Karpas-422 (cell line): Measurements from ENCODE around the gene CCDC106. TPM values are rescaled to one million over a fixed set of nuclear protein-coding genes. Genes with fewer than 3 reads are reported as not detected.

Experiments
- DNase-seq: peaks from one replicate; pipeline ENCODE4 v3.0.0-alpha.2; 2015
- H2AFZ ChIP-seq: fragments of 200-600 bp; sonication (generic); 2 replicates; pipeline ENCODE4 v1.6.1; 2014; ENCODE audit warnings: antibody characterized with exemption, low read length, mixed read lengths
- H3K27ac ChIP-seq: fragments of 200-600 bp; sonication (generic); 2 replicates; pipeline ENCODE4 v1.5.1; 2014; ENCODE audit warnings: mild to moderate bottlenecking, low read length, moderate library complexity
- H3K27me3 ChIP-seq: fragments of 200-600 bp; sonication (generic); 2 replicates; pipeline ENCODE4 v1.6.1; 2014; ENCODE audit warnings: low read length, mixed read lengths
- H3K36me3 ChIP-seq: fragments of 200-600 bp; sonication (generic); 2 replicates; pipeline ENCODE4 v1.6.1; 2014; ENCODE audit warnings: low read length, mixed read lengths; ENCODE audit not compliant: insufficient read depth
- H3K4me1 ChIP-seq: fragments of 200-600 bp; sonication (generic); 2 replicates; pipeline ENCODE4 v1.6.1; 2014; ENCODE audit warnings: mild to moderate bottlenecking, low read length, mixed read lengths
- H3K4me2 ChIP-seq: fragments of 200-600 bp; sonication (generic); 2 replicates; pipeline ENCODE4 v1.6.1; 2014; ENCODE audit warnings: low read length, low read depth, mild to moderate bottlenecking; ENCODE audit not compliant: poor library complexity, severe bottlenecking
- H3K4me3 ChIP-seq: fragments of 200-600 bp; sonication (generic); 2 replicates; pipeline ENCODE4 v1.5.1; 2014; ENCODE audit warnings: mild to moderate bottlenecking, antibody characterized with exemption, low read length, mixed read lengths
- H3K79me2 ChIP-seq: fragments of 200-600 bp; sonication (generic); 2 replicates; pipeline ENCODE4 v1.6.1; 2014; ENCODE audit warnings: mild to moderate bottlenecking, low read length, mixed read lengths
- H3K9ac ChIP-seq: fragments of 200-600 bp; sonication (generic); 2 replicates; pipeline ENCODE4 v1.6.0; 2014; ENCODE audit warnings: low read length
- H3K9me2 ChIP-seq: fragments of 200-600 bp; sonication (generic), shearing (Covaris generic); replicated peaks from 2 replicates; pipeline ENCODE4 v1.6.0; 2014; ENCODE audit warnings: mild to moderate bottlenecking, low read length, moderate library complexity; ENCODE audit not compliant: insufficient read depth
- H3K9me3 ChIP-seq: fragments of 300-700, 200-600 bp; sonication (generic); 2 replicates; pipeline ENCODE4 v1.6.1; 2014; ENCODE audit warnings: low read length, mixed read lengths
- H4K20me1 ChIP-seq: fragments of 200-600 bp; sonication (generic); 2 replicates; pipeline ENCODE4 v1.6.1; 2014; ENCODE audit warnings: mild to moderate bottlenecking, antibody characterized with exemption, low read length, low read depth; ENCODE audit not compliant: insufficient read depth
- total RNA-seq: library from RNA; depleted of rRNA; stranded (reverse); fragments of >200 nt; shearing (Covaris generic); gene quantifications from 2 replicates; pipeline ENCODE4 v1.2.3, GENCODE V29; 2014; ENCODE audit warnings: low replicate concordance

The CCDC106 gene
- total RNA-seq, 1 experiment from 2014 or later: 26.2 TPM

DNA sequence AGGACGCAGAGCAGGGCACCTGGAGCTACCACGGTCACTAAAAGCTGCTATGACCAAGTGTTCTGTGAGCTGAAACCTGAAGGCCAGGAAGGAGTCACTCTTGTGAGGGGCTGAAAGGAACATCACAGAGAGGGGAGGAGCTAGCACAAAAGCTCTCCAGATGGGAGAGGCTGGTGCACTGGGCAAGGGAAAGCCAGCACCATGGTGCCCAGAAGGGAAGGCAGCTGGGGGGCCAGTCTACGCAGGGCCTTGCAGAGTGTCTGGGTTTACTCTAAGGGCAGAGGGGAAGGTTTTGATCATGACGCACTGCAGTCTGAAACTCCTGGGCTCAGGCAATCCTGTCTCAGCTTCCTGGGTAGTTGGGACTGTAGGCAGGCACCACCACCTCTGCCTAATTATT lies 11.3 kb upstream of the CCDC106 start:
- Histone ChIP-seq H4K20me1 (no peaks in the 10 kb centered on the region; the same call in 1 of the 2 replicates), H3K27me3 (no peaks in the 10 kb centered on the region), H3K36me3 (peaks cover 7% of the 10 kb centered on the region), H3K4me3 (peak overlapping the region; percentile 93), H2AFZ (no peak overlapping the region), H3K4me1 (peaks cover 46% of the 10 kb centered on the region), H3K9me2 (no peaks in the 10 kb centered on the region), H3K4me2 (peak overlapping the region; percentile 96), H3K79me2 (peaks cover 49% of the 10 kb centered on the region), H3K9ac (peak overlapping the region; percentile 99), H3K9me3 (no peaks in the 10 kb centered on the region), H3K27ac (no peak overlapping the region)
- DNase-seq: no peak

DNA sequence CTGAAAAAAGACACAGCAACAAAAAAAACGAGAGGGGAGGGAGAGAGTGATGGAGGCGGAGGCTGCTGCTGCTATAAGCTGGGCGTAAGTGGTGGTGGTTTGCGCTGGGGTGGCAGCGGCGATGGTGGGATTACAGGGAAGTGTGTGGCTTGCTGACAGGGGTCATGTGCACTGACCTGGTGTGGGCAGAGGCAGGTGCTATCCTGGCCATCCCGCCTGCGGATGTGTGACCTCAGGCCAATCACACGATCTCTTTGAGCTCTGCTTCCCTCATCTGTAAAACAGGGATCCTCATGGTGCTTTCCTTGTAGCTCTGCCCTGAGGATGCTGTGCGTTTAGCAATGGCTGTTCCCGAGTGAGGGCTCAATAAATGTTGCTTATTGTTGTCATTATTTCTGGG lies 10.5 kb upstream of the CCDC106 start:
- Histone ChIP-seq H3K9me3 (no peaks in the 10 kb centered on the region), H2AFZ (no peak overlapping the region), H3K79me2 (peaks cover 57% of the 10 kb centered on the region), H3K4me1 (peaks cover 42% of the 10 kb centered on the region), H3K4me3 (no peak overlapping the region), H3K9me2 (no peaks in the 10 kb centered on the region), H3K9ac (no peak overlapping the region), H3K4me2 (no peak overlapping the region), H3K27ac (no peak overlapping the region), H4K20me1 (no peaks in the 10 kb centered on the region; the same call in 1 of the 2 replicates), H3K27me3 (no peaks in the 10 kb centered on the region), H3K36me3 (peaks cover 7% of the 10 kb centered on the region)
- DNase-seq: no peak

DNA sequence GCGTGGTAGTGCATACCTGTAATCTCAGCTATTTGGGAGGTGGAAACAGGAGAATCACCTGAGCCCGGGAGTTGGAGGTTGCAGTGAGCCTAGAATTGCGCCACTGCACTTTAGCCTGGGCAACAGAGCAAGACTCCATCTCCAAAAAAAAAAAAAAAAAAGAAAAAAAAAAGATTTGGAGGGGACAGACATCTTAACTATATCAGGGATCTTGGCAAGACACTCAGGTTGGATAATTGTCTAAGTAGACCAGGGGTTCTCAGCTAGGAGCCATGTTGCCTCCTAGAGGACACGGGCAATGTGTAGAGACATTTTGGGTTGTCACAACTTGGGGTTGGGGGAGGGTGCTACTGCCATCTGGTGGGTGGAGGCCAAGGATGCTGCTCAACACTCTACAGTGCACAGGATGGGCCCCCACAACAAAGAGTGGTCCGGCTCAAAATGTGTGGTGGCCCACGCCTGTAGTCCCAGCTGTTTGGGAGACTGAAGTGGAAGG lies 9.1 kb upstream of the CCDC106 start:
- Histone ChIP-seq H3K79me2 (peaks cover 70% of the 10 kb centered on the region), H3K4me1 (peaks cover 47% of the 10 kb centered on the region), H3K9me3 (no peaks in the 10 kb centered on the region), H3K9me2 (no peaks in the 10 kb centered on the region), H3K9ac (no peak overlapping the region), H3K27me3 (no peaks in the 10 kb centered on the region), H3K36me3 (peaks cover 7% of the 10 kb centered on the region), H2AFZ (no peak overlapping the region), H3K4me3 (no peak overlapping the region), H3K27ac (peak overlapping the region; percentile 96; the same call in 1 of the 2 replicates), H4K20me1 (no peaks in the 10 kb centered on the region; the same call in 1 of the 2 replicates), H3K4me2 (no peak overlapping the region)
- DNase-seq: peak; percentile 95

DNA sequence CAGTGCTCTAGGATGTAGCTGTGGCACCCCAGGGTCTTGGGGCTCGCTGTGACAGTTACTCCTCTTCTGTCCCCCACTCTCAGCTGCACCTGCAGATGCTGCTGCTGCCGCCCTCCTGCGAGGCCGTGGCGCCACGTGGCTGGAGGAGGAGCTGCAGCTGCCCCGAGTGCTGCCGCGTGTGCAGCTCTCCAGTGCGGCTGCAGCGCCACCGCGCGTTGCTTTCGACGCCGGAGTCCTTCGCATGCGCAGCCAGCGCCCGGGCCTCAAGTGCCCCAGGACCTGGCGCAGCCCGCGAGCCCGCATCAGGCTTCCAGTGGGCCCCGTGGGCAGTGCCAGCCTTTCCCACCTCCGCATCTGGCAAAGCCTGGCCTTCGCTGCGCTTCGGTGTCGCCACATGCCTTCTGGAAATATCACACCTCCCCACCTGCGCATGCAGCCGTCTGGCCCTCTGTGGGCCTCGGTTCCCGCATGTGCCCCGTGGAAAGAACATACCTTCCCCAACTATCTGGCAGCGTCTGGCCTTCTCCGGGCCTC lies 7.9 kb upstream of the CCDC106 start:
- no peaks in the 10 kb centered on the region for H3K9me3 ChIP-seq
- H3K4me1 ChIP-seq: peaks cover 49% of the 10 kb centered on the region
- peaks cover 15% of the 10 kb centered on the region for H3K36me3 ChIP-seq
- no peaks in the 10 kb centered on the region for H3K9me2 ChIP-seq
- H3K27ac ChIP-seq: peak overlapping the region; percentile 96
- no peak overlapping the region for H2AFZ ChIP-seq
- H3K4me3 ChIP-seq: peak overlapping the region; percentile 95
- peak; percentile 82 for DNase-seq
- peak overlapping the region; percentile 99 for H3K9ac ChIP-seq
- peaks cover 74% of the 10 kb centered on the region for H3K79me2 ChIP-seq
- peak overlapping the region; percentile 93 for H3K4me2 ChIP-seq
- no peaks in the 10 kb centered on the region; the same call in 1 of the 2 replicates for H4K20me1 ChIP-seq
- no peaks in the 10 kb centered on the region for H3K27me3 ChIP-seq

DNA sequence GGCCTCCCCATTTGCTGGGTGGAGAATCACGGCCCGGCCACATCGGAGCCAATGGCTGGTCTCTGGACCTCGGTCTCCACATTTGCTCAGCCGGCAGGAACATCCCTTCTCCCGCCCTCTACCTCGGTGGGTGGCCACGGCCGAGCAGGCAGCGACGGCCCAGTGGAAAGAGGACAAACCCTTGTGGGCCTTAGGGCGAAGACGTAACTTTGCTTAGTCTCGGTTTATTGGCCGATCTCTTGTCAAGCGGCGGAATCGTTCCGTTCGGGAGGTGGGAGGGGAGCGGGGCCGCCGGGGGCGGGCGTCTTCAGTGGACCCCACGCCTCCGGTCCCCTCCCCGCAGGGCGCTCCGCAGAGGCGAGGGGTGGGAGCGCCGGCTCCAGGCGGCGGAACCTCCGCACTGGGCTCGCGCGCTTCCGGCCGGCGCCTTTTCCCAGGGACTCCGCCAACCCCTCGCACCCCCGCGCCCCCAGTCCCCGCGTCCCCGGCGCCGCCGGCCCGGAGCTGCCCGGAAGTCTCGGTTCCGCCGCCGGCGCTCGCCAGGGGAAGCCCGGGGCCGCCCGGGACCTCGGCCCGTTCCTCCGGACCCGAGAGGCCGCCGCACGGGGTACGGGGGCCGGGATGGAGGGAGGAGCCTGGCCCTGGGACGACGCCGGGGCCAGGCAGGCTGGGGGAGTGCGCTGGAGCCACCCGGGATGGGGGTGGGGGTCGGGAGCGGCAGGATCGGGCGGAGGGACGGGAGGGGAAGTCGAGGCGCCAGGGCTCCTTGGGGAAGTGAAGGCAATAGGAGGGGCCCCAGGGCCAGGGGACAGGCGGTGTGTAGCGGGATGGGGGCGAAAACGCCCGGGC lies 7.2 kb upstream of the CCDC106 start, which contains the start of gene ZNF580:
TSS of gene ZNF580 (plus strand) at position 426 of the 849 bp plus-strand sequence. CDS start 1,507 bp downstream, outside the sequence.
- peak; percentile 96 for DNase-seq
- peak within 1 kb of the TSS; percentile 95 for H3K4me3 ChIP-seq
- H4K20me1 ChIP-seq: no peaks in the 10 kb centered on the region; the same call in 1 of the 2 replicates

DNA sequence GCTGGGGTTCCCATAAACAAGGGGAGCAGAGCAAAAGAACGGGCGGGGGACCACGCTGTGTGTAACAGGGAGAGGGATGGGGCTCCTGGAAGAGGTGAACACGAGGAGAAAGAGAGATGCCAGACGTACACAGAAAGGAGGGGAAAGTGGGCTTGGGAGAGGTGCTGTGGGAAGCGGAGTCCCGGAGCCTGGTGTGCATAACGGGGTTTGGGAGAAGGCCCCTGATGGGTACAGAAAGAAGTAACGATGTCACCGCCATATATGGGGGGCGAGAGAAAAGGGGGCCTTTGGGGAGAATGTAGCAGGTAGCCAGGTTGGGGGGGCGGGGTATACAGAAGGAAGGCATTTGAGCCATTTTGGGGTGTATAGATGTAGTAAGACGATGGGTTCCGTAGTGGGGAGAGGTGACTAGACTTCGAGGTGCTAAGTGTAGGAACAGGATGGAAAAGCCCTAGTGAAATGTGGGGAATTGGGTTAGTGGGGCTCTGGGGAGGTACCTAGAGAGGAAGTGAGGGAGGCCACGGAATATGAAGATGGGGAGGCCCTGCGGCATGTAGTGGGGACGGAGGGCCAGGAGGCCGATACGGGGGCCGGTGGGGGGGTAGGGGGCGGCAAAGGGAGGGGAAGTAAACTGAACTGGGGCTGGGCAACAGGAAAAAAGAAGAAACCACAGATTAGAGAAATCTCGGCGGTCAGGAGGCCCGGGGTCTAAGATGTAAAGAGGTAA lies 6.4 kb upstream of the CCDC106 start:
- H3K79me2 ChIP-seq: peaks cover 66% of the 10 kb centered on the region
- peak overlapping the region; percentile 99 for H3K9ac ChIP-seq
- H3K4me2 ChIP-seq: peak overlapping the region; percentile 93
- no peak overlapping the region for H2AFZ ChIP-seq
- peak overlapping the region; percentile 96 for H3K27ac ChIP-seq
- H3K9me3 ChIP-seq: no peaks in the 10 kb centered on the region
- peak; percentile 88 for DNase-seq
- no peaks in the 10 kb centered on the region for H3K9me2 ChIP-seq
- H3K4me1 ChIP-seq: peaks cover 52% of the 10 kb centered on the region
- H3K36me3 ChIP-seq: peaks cover 22% of the 10 kb centered on the region
- H4K20me1 ChIP-seq: no peaks in the 10 kb centered on the region; the same call in 1 of the 2 replicates
- H3K4me3 ChIP-seq: peak overlapping the region; percentile 95
- no peaks in the 10 kb centered on the region for H3K27me3 ChIP-seq

More for the DNA sequence above, 7.2 kb upstream of the CCDC106 start, which contains the start of gene ZNF580:
- peaks cover 74% of the 10 kb centered on the region for H3K79me2 ChIP-seq
- no peaks in the 10 kb centered on the region for H3K9me3 ChIP-seq
- no peak within 1 kb of the TSS for H2AFZ ChIP-seq
- H3K27me3 ChIP-seq: no peaks in the 10 kb centered on the region
- H3K9me2 ChIP-seq: no peaks in the 10 kb centered on the region
- peak within 1 kb of the TSS; percentile 99 for H3K9ac ChIP-seq
- peak within 1 kb of the TSS; percentile 96 for H3K27ac ChIP-seq
- H3K36me3 ChIP-seq: peaks cover 22% of the 10 kb centered on the region
- H3K4me2 ChIP-seq: peak within 1 kb of the TSS; percentile 93
- H3K4me1 ChIP-seq: peaks cover 54% of the 10 kb centered on the region

DNA sequence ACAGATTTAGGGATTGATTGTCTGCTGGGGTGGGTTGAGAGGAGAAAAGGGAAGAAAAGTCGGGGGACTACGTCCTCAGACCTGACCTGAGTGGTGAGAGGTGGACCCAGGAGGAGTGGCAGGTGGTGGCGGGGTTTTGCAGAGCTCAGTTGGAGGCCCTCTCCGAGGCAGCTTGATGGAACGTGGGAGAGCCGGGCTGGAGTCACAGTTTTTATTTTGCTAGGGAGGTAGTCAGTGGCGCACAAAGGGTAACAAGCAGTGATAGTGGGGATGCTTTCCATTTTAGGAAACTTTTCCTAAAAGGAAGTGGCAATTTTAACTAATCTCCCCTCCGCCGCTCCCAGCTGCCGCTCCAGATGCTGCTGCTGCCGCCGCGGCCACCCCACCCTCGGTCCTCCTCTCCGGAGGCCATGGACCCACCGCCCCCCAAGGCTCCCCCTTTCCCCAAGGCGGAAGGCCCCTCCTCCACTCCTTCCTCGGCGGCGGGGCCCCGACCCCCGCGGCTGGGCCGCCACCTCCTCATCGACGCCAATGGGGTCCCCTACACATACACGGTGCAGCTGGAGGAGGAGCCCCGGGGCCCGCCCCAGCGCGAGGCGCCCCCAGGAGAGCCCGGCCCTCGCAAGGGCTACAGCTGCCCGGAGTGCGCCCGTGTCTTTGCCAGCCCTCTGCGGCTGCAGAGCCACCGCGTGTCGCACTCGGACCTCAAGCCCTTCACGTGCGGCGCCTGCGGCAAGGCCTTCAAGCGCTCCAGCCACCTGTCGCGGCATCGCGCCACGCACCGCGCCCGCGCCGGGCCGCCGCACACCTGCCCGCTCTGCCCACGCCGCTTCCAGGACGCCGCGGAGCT lies 5.6 kb upstream of the CCDC106 start:
- peak overlapping the region; percentile 99 for H3K9ac ChIP-seq
- H2AFZ ChIP-seq: no peak overlapping the region
- DNase-seq: peak; percentile 90
- peak overlapping the region; percentile 95 for H3K4me3 ChIP-seq
- peaks cover 55% of the 10 kb centered on the region for H3K4me1 ChIP-seq
- H3K9me2 ChIP-seq: no peaks in the 10 kb centered on the region
- peaks cover 58% of the 10 kb centered on the region for H3K79me2 ChIP-seq
- H3K27ac ChIP-seq: peak overlapping the region; percentile 96
- peak overlapping the region; percentile 93 for H3K4me2 ChIP-seq
- peaks cover 22% of the 10 kb centered on the region for H3K36me3 ChIP-seq
- no peaks in the 10 kb centered on the region; the same call in 1 of the 2 replicates for H4K20me1 ChIP-seq
- no peaks in the 10 kb centered on the region for H3K27me3 ChIP-seq
- no peaks in the 10 kb centered on the region for H3K9me3 ChIP-seq
